HG03025 (cell line): Measurements from ENCODE around the gene GRIK4.
"Not testable (repeated sequence)": the region's sequence is repeated elsewhere in the genome, so short reads cannot be mapped to it uniquely, and the experiment has no call there.

Experiments
- ATAC-seq: cut with Tn5 transposase; IDR thresholded peaks from one replicate; pipeline ENCODE4 v1.9.1; 2021; ENCODE audit warnings: mild to moderate bottlenecking, moderate library complexity; ENCODE audit not compliant: unreplicated experiment, low FRiP score

Gene GRIK4

GRCh38 chr11:120568572-120569307, 57.2 kb downstream of the GRIK4 start:
- no peak for ATAC-seq

- no peak for ATAC-seq
Observed at GRCh38 chr11:120569861-120570260, 58.3 kb downstream of the GRIK4 start.

GRCh38 chr11:120571476-120571875, 59.9 kb downstream of the GRIK4 start:
- no peak for ATAC-seq

- ATAC-seq, result no peak
Observed at GRCh38 chr11:120573756-120574354, 62.3 kb downstream of the GRIK4 start.

GRCh38 chr11:120574876-120575275, 63.3 kb downstream of the GRIK4 start:
- no peak for ATAC-seq

- ATAC-seq, result no peak
Observed at GRCh38 chr11:120575461-120575860, 63.9 kb downstream of the GRIK4 start.

GRCh38 chr11:120576606-120577005, 65.1 kb downstream of the GRIK4 start:
- no peak for ATAC-seq

- ATAC-seq, result no peak
Observed at GRCh38 chr11:120577041-120577440, 65.5 kb downstream of the GRIK4 start.

GRCh38 chr11:120577624-120578363, 66.2 kb downstream of the GRIK4 start:
- ATAC-seq, result no peak

GRCh38 chr11:120578596-120579154, 67.1 kb downstream of the GRIK4 start:
- ATAC-seq, result no peak

- no peak for ATAC-seq
Observed at GRCh38 chr11:120579611-120580031, 68.1 kb downstream of the GRIK4 start.

GRCh38 chr11:120581313-120581712, 69.8 kb downstream of the GRIK4 start:
- no peak for ATAC-seq

- ATAC-seq, result not testable (repeated sequence)
Observed at GRCh38 chr11:120582535-120582934, 71.0 kb downstream of the GRIK4 start.

- no peak for ATAC-seq
Observed at GRCh38 chr11:120586072-120586471, 74.5 kb downstream of the GRIK4 start.

- ATAC-seq, result no peak
Observed at GRCh38 chr11:120586728-120587127, 75.2 kb downstream of the GRIK4 start.

GRCh38 chr11:120587299-120587698, 75.8 kb downstream of the GRIK4 start:
- ATAC-seq, result no peak

- ATAC-seq, result no peak
Observed at GRCh38 chr11:120589376-120589775, 77.8 kb downstream of the GRIK4 start.

- ATAC-seq, result no peak
Observed at GRCh38 chr11:120590472-120590871, 78.9 kb downstream of the GRIK4 start.

- no peak for ATAC-seq
Observed at GRCh38 chr11:120594746-120595145, 83.2 kb downstream of the GRIK4 start.

GRCh38 chr11:120595557-120595956, 84.0 kb downstream of the GRIK4 start:
- ATAC-seq, result no peak
